ENCODE measurements around the gene PTPRM.

- TF ChIP-seq CTCF (conservative IDR thresholded peaks at IDR 0.05; ENCODE audit: low read depth in 2 of 2) (no peak), EZH2phosphoT487 (IDR thresholded peaks at IDR 0.05; ENCODE audit: unreplicated experiment) (no peak), JUNB (IDR thresholded peaks at IDR 0.05; ENCODE audit: unreplicated experiment) (no peak)
These were observed 90.8 kb downstream of the PTPRM start for GRCh38 chr18:7657937-7658336.
